ENCODE measurements around the gene OR10AD1.
"Not testable (repeated sequence)": the region's sequence is repeated elsewhere in the genome, so short reads cannot be mapped to it uniquely, and the experiment has no call there.

OR10AD1 gene, protein sequence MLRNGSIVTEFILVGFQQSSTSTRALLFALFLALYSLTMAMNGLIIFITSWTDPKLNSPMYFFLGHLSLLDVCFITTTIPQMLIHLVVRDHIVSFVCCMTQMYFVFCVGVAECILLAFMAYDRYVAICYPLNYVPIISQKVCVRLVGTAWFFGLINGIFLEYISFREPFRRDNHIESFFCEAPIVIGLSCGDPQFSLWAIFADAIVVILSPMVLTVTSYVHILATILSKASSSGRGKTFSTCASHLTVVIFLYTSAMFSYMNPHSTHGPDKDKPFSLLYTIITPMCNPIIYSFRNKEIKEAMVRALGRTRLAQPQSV

GRCh38 chr12:48203192-48203591 lies at the start of gene OR10AD1:
Gene OR10AD1 (minus strand): TSS chr12:48203292. CDS start chr12:48203292, 0 bp downstream.
- DNase-seq (ENCODE audit: low read depth), result no peak

DNA sequence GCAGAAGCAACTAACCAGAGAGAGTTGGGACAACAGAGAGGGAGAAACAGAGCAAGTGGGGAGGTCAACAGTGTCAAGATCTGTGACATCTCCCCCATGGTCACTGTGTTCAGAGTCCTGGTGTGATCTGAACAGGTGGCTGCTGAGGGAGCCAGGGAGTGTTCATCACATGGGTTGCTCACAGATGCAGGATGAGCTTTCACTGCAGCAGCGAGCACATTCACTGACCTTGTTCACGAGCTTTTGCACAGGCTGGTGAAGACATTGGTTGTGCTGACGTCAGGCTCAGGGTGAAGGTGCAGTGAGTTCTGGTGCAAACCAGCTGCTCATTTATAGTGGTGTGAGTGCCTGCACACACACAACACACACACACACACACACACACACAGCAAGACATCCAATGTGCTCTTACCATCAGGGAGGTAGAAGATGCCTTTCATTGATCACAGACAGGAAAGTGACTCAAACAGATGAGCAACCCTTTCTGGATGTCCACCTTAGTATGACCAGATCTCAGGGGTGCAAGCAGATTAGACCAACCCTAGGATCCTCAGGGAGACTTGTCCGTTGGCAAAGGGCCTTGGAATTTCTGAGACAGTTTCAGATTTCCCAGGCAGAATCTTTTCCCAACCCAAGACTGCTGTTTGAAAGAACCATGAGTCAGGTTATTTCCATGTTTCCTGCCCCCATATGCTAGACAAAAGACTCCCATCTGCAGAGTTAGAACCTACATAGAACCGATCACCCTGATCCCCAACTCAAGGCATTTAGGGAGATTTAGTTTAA lies 44.3 kb upstream of the OR10AD1 start:
- DNase-seq (ENCODE audit: low read depth), result no peak

- DNase-seq (ENCODE audit: low read depth), result no peak
These were observed 34.1 kb upstream of the OR10AD1 start for GRCh38 chr12:48237162-48237561.

DNA sequence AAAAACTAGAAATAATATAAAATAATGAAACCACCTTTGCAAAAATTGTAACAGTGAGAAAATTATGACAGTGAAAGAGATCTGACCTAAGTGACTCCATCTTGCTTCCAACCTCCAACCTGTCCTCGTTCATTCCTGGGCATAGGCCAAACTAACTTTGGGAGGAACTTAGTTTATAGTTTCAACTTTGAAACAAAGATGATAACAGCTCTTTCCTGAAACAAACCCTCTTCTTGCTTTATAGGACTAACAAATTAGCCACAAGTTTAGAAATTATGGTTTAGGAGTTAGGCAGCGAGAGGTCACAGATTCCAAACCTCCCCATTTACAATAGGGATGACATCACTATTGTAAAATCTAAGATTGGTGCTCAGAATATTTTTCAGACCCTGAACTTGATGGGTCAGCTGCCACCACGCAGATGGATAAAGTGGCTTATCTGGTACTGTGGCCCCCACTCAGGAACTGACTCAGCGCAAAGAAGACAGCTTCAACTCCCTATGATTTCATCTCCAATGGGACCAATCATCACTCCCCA lies 32.8 kb upstream of the OR10AD1 start:
- DNase-seq (ENCODE audit: low read depth), result no peak

- not testable (repeated sequence) for DNase-seq (ENCODE audit: low read depth)
These were observed 28.3 kb upstream of the OR10AD1 start for GRCh38 chr12:48231169-48231958.

GRCh38 chr12:48224533-48224932 lies 21.4 kb upstream of the OR10AD1 start:
- not testable (repeated sequence) for DNase-seq (ENCODE audit: low read depth)

DNA sequence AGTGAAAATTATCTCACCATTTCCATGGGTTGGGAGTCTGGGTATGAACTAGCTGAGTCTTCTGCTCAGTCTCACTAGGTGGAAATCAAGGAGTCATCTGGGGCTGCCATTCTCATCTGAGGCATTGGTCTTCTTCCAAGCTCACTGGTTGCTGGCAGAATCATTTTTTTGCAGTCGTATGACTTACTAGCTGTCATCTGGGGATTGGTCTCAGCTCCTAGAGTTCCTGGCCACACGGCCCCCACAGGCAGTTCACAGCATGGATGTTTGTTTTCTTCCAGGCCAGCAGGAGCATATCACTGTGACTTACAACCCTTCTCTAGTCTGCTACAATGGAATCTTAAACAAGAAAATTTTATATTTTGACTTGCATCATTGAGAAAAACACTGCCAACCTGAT lies 18.6 kb upstream of the OR10AD1 start:
- DNase-seq (ENCODE audit: low read depth), result no peak

GRCh38 chr12:48220701-48221100 lies 17.6 kb upstream of the OR10AD1 start:
- no peak for DNase-seq (ENCODE audit: low read depth)

DNA sequence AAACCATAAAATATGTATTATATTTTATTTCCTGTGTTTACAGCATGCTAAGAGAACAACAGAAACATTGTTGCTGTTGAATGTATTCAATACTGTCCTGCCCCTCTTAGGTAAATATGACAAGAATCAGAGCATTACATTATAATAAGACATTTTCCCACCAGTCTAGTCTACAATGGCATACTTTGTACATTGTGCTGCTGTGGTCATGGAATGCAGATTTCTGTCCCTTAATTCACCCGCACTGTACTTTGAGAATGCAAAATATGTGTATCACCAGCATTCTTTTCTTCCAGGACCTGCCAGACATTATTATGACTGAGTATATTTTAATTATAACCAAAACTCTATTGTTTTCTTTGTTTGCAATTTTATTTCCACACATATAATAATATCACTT lies 16.5 kb upstream of the OR10AD1 start:
- no peak for DNase-seq (ENCODE audit: low read depth)

- DNase-seq (ENCODE audit: low read depth), result no peak
These were observed 13.7 kb upstream of the OR10AD1 start for GRCh38 chr12:48216785-48217184.

DNA sequence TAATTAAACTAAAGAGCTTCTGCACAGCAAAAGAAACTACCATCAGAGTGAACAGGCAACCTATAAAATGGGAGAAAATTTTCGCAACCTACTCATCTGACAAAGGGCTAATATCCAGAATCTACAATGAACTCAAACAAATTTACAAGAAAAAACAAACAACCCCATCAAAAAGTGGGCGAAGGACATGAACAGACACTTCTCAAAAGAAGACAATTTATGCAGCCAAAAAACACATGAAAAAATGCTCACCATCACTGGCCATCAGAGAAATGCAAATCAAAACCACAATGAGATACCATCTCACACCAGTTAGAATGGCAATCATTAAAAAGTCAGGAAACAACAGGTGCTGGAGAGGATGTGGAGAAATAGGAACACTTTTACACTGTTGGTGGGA lies 6.4 kb upstream of the OR10AD1 start:
- DNase-seq (ENCODE audit: low read depth), result not testable (repeated sequence)

DNA sequence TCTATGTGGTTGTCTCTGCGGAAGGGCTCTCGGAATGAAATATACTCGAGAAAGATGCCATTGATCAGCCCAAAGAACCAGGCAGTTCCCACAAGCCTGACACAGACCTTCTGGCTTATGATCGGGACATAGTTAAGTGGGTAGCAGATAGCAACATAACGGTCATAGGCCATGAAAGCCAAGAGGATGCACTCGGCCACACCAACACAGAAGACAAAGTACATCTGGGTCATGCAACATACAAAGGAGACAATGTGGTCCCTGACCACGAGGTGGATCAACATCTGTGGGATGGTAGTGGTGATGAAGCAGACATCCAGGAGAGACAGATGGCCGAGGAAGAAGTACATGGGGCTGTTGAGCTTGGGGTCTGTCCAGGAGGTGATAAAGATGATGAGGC lies 326 bp downstream of the OR10AD1 start:
- no peak for DNase-seq (ENCODE audit: low read depth)

DNA sequence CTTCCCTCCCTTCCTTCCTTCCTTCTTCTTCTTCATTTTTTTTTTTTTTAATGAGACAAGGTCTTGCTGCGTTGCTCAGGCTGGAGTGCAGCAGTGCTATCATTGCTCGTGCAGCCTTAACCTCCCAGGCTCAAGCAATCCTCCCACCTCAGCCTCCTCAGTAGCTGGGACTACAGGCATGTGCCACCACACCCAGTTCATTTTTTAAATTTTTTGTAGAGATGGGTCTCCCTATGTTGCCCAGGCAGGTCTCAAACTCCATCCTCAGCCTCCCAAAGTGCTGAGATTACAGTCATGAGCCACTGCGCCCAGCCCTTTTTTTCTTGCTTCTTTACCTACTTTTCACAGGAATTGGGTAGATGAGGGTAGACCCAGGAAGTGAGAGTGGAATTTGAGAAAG lies 1.6 kb downstream of the OR10AD1 start:
- DNase-seq (ENCODE audit: low read depth), result no peak

- DNase-seq (ENCODE audit: low read depth), result no peak
These were observed 2.0 kb downstream of the OR10AD1 start for GRCh38 chr12:48201091-48201490.

GRCh38 chr12:48199774-48200221 lies 3.3 kb downstream of the OR10AD1 start:
- no peak for DNase-seq (ENCODE audit: low read depth)

DNA sequence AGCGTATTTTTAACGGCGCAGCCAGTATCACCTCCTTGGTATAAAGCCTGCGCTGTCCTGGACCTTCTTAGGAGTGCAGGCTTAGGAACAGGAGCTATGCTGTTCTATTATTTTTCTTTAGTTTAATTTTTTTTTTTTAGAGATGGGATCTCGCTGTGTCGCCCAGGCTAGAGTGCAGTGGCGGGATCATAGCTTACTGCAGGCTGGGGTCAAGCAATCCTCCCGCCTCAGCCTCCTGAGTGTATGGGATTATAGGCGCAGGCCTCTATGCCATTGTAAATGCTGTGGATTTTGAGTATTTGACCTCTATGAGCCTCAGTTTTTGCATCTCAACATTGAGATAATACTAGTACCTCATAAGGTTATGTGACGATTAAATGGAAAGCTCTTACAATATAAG lies 4.1 kb downstream of the OR10AD1 start:
- DNase-seq (ENCODE audit: low read depth), result no peak

DNA sequence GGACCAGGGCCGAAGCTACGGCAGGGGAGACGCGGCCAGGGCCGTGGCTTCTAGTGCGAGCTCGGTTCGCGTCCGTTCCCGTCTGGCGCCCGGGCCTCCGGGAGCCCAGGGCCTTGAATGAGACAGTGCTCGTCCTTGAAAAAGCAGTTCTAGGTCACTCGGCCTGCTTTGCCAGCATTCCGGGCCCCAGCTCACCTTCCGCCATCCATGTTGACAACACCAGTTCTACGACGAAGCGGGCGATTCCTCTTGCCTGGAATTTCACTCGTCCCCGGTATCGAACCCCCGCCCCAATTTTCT lies 4.5 kb downstream of the OR10AD1 start:
- DNase-seq (ENCODE audit: low read depth), result no peak

GRCh38 chr12:48197971-48198671 lies 5.0 kb downstream of the OR10AD1 start:
- peak; percentile 90 for DNase-seq (ENCODE audit: low read depth)

- no peak for DNase-seq (ENCODE audit: low read depth)
These were observed 5.5 kb downstream of the OR10AD1 start for GRCh38 chr12:48197549-48197970.

- DNase-seq (ENCODE audit: low read depth), result no peak
These were observed 8.3 kb downstream of the OR10AD1 start for GRCh38 chr12:48194799-48195201.

DNA sequence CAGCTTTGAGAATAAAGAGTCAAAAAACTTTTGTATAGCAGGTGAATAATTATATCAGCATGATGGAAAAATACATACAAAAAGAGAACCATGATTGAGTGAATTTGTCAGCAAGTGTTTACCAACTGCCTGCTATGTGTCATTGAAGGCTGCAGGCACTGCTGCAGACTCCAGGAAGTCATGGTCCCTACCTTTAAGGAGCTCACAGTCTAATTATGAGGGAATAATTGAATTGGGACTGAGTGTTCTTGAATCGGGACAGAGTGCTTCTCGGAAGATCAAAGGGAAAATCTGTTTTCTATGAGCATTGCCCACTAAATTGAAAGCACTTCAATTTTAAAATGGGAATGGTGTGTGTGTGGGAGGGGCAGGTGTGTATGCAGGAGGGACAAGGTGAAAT lies 9.5 kb downstream of the OR10AD1 start:
- no peak for DNase-seq (ENCODE audit: low read depth)

- DNase-seq (ENCODE audit: low read depth), result no peak
These were observed 10.2 kb downstream of the OR10AD1 start for GRCh38 chr12:48192861-48193260.

All from stimulated activated CD8-positive, alpha-beta memory T cell treated with anti-CD3 and anti-CD28 coated beads, Interleukin-4, amount 100 ng/mL, for 24 hours (primary cell).